HG02588 (cell line): Measurements from ENCODE around the gene PDCD11.
"Not testable (repeated sequence)": the region's sequence is repeated elsewhere in the genome, so short reads cannot be mapped to it uniquely, and the experiment has no call there.

Source experiments
- ATAC-seq: cut with Tn5 transposase; IDR thresholded peaks from one replicate; pipeline ENCODE4 v1.9.1; 2021; ENCODE audit warnings: mild to moderate bottlenecking, moderate library complexity; ENCODE audit not compliant: unreplicated experiment

The PDCD11 gene

GRCh38 chr10:103415581-103415980 lies 19.2 kb downstream of the PDCD11 start:
- no peak for ATAC-seq

GRCh38 chr10:103416436-103417147 lies 20.2 kb downstream of the PDCD11 start:
- ATAC-seq = no peak

- ATAC-seq = not testable (repeated sequence)
These were observed 20.7 kb downstream of the PDCD11 start for GRCh38 chr10:103417148-103417469.

- ATAC-seq = no peak
These were observed 21.2 kb downstream of the PDCD11 start for GRCh38 chr10:103417601-103418000.

- ATAC-seq = no peak
These were observed 22.7 kb downstream of the PDCD11 start for GRCh38 chr10:103419101-103419500.

GRCh38 chr10:103423748-103424147 lies 27.3 kb downstream of the PDCD11 start:
- no peak for ATAC-seq

GRCh38 chr10:103427866-103428265 lies 31.4 kb downstream of the PDCD11 start:
- ATAC-seq = no peak

GRCh38 chr10:103428989-103429643 lies 32.7 kb downstream of the PDCD11 start:
- ATAC-seq = no peak

- ATAC-seq = no peak
These were observed 33.2 kb downstream of the PDCD11 start for GRCh38 chr10:103429647-103430046.

- ATAC-seq = no peak
These were observed 35.5 kb downstream of the PDCD11 start for GRCh38 chr10:103431902-103432301.

GRCh38 chr10:103433858-103434257 lies 37.4 kb downstream of the PDCD11 start:
- ATAC-seq = no peak

- ATAC-seq = no peak
These were observed 43.4 kb downstream of the PDCD11 start for GRCh38 chr10:103439776-103440175.

- no peak for ATAC-seq
These were observed 44.0 kb downstream of the PDCD11 start for GRCh38 chr10:103440416-103440815.

- no peak for ATAC-seq
These were observed 44.8 kb downstream of the PDCD11 start for GRCh38 chr10:103441206-103441605.

GRCh38 chr10:103441611-103442010 lies 45.2 kb downstream of the PDCD11 start:
- ATAC-seq = no peak

- ATAC-seq = no peak
These were observed 45.6 kb downstream of the PDCD11 start for GRCh38 chr10:103442031-103442461.

GRCh38 chr10:103443475-103444185 lies 47.2 kb downstream of the PDCD11 start:
- no peak for ATAC-seq

- no peak for ATAC-seq
These were observed 48.1 kb downstream of the PDCD11 start for GRCh38 chr10:103444478-103444877.

GRCh38 chr10:103445366-103445765 lies 48.9 kb downstream of the PDCD11 start:
- ATAC-seq = no peak

- ATAC-seq = no peak
These were observed 49.5 kb downstream of the PDCD11 start for GRCh38 chr10:103445767-103446567.

GRCh38 chr10:103447187-103447586 lies 50.8 kb downstream of the PDCD11 start:
- no peak for ATAC-seq
